ENCODE measurements around the gene CACYBP.

GRCh38 chr1:175034775-175035174, 35.0 kb downstream of the CACYBP start:
- TF ChIP-seq GATA3 (IDR thresholded peaks at IDR 0.05; ENCODE audit: low read depth, low read length) (no peak), GATA2 (IDR thresholded peaks at IDR 0.05; ENCODE audit: low read depth, low read length) (no peak)
